Kidney epithelial cell (primary cell): Measurements from ENCODE around the gene NFKB2. TPM values are rescaled to one million over a fixed set of nuclear protein-coding genes. Genes with fewer than 3 reads are reported as not detected.

ENCODE experiments used
- DNase-seq: peaks from one replicate; pipeline ENCODE4 v3.0.0-alpha.2; 2010; ENCODE audit warnings: low read depth
- H3K27me3 ChIP-seq: 2 replicates; pipeline ENCODE4 v1.6.0; 2011; ENCODE audit warnings: low read length; ENCODE audit not compliant: control insufficient read depth, insufficient read depth
- H3K36me3 ChIP-seq: 2 replicates; pipeline ENCODE4 v1.5.1; 2011; ENCODE audit warnings: low read length; ENCODE audit not compliant: control insufficient read depth, insufficient read depth
- H3K4me3 ChIP-seq: 2 replicates; pipeline ENCODE4 v1.5.1; 2011; ENCODE audit warnings: low read depth, mild to moderate bottlenecking, control low read depth, low read length
- total RNA-seq: library from RNA; depleted of rRNA; stranded (reverse); fragments of >200 nt; gene quantifications from 2 replicates; pipeline ENCODE4 v1.2.3, GENCODE V29; 2015
- TF ChIP-seq, protein P1 (sequence below): IDR thresholded peaks from 2 replicates; pipeline ENCODE4 v1.5.1; 2011; ENCODE audit warnings: mild to moderate bottlenecking, moderate library complexity, low read length, control low read depth, inconsistent platforms; ENCODE audit not compliant: insufficient read depth, poor library complexity, severe bottlenecking

Gene NFKB2
- 83.6 and 90.9 TPM in 2 replicates for total RNA-seq

DNA sequence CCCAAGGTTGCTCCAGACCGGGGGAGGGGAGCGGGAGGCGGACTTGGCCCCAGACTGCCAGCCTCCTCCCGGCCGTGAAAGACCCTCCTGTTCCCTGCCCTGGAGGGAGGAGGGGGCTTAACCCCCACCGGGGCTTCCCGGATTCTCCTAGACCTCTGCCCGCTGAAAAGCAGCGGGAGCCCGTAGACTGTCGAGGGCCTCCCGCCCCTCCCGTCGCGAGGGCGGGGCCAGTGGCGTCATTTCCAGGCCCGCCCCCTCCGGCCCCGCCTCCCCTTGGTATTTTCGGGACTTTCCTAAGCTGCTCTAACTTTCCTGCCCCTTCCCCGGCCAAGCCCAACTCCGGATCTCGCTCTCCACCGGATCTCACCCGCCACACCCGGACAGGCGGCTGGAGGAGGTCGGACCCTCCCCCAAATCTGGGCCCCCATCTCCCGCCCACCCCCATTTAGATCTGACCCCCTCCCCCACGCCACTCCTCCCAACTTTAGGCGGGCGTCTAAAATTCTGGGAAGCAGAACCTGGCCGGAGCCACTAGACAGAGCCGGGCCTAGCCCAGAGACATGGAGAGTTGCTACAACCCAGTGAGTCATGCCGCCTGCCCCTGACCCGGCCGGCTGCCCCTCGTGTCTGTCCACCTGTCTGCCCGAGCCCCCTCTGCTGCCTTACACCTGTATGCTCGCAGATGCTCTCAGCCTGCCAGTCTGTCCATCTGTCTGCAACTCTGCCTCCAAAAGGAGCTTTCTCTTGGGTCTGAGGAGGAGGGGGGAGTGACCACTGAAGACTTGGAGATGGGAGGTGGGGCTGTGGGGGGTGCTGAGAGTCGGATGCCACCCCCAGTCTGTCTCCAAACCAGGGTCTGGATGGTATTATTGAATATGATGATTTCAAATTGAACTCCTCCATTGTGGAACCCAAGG lies at the start of gene NFKB2:
Gene NFKB2, plus strand, starts transcription at position 306 of the 917 bp plus-strand sequence. Its CDS starts 255 bp downstream, at position 561.
- no peak for DNase-seq
- TF ChIP-seq, protein P1, sequence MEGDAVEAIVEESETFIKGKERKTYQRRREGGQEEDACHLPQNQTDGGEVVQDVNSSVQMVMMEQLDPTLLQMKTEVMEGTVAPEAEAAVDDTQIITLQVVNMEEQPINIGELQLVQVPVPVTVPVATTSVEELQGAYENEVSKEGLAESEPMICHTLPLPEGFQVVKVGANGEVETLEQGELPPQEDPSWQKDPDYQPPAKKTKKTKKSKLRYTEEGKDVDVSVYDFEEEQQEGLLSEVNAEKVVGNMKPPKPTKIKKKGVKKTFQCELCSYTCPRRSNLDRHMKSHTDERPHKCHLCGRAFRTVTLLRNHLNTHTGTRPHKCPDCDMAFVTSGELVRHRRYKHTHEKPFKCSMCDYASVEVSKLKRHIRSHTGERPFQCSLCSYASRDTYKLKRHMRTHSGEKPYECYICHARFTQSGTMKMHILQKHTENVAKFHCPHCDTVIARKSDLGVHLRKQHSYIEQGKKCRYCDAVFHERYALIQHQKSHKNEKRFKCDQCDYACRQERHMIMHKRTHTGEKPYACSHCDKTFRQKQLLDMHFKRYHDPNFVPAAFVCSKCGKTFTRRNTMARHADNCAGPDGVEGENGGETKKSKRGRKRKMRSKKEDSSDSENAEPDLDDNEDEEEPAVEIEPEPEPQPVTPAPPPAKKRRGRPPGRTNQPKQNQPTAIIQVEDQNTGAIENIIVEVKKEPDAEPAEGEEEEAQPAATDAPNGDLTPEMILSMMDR: no peak
- H3K36me3 ChIP-seq: peaks cover 1% of the 10 kb centered on the region
- no peaks in the 10 kb centered on the region for H3K27me3 ChIP-seq
- H3K4me3 ChIP-seq: peak within 1 kb of the TSS; percentile 57

GRCh38 chr10:102347236-102347828 lies 48.2 kb upstream of the NFKB2 start:
- no peaks in the 10 kb centered on the region for H3K36me3 ChIP-seq
- H3K4me3 ChIP-seq: no peak overlapping the region
- TF ChIP-seq, protein P1: peak; percentile 82
- DNase-seq: no peak
- no peaks in the 10 kb centered on the region for H3K27me3 ChIP-seq

- TF ChIP-seq, protein P1: peak; percentile 94
- no peak overlapping the region for H3K4me3 ChIP-seq
- H3K36me3 ChIP-seq: peaks cover 2% of the 10 kb centered on the region
- DNase-seq: no peak
- H3K27me3 ChIP-seq: no peaks in the 10 kb centered on the region
Observed at GRCh38 chr10:102352066-102352715, 43.3 kb upstream of the NFKB2 start.

GRCh38 chr10:102354451-102354850 lies 41.1 kb upstream of the NFKB2 start:
- TF ChIP-seq, protein P1: no peak
- DNase-seq: no peak
- Histone ChIP-seq H3K27me3 (no peaks in the 10 kb centered on the region), H3K4me3 (no peak overlapping the region), H3K36me3 (peaks cover 4% of the 10 kb centered on the region)

- H3K4me3 ChIP-seq: no peak overlapping the region
- no peak for DNase-seq
- H3K27me3 ChIP-seq: no peaks in the 10 kb centered on the region
- TF ChIP-seq, protein P1: no peak
- peaks cover 4% of the 10 kb centered on the region for H3K36me3 ChIP-seq
Observed at GRCh38 chr10:102358712-102359382, 36.7 kb upstream of the NFKB2 start.
